Epidermal melanocyte (primary cell): ENCODE measurements around the gene PCDHGC3.

ENCODE experiments used
- DNase-seq: peaks from one replicate; pipeline ENCODE4 v3.0.0; 2011; ENCODE audit warnings: low spot score; ENCODE audit not compliant: insufficient read length

The PCDHGC3 gene

GRCh38 chr5:141522301-141522700 lies 46.5 kb downstream of the PCDHGC3 start:
- DNase-seq, result no peak

GRCh38 chr5:141523991-141524390 lies 48.2 kb downstream of the PCDHGC3 start:
- DNase-seq, result no peak

- DNase-seq, result peak; percentile 91
These were observed 49.1 kb downstream of the PCDHGC3 start for GRCh38 chr5:141524604-141525597.

- no peak for DNase-seq
These were observed 49.9 kb downstream of the PCDHGC3 start for GRCh38 chr5:141525653-141526052.

GRCh38 chr5:141527426-141527825 lies 51.7 kb downstream of the PCDHGC3 start:
- DNase-seq, result no peak
